HG03025 (cell line): Measurements from ENCODE around the gene ADGRG2.
"Not testable (repeated sequence)": the region's sequence is repeated elsewhere in the genome, so short reads cannot be mapped to it uniquely, and the experiment has no call there.

Experiments
- ATAC-seq: cut with Tn5 transposase; IDR thresholded peaks from one replicate; pipeline ENCODE4 v1.9.1; 2021; ENCODE audit warnings: mild to moderate bottlenecking, moderate library complexity; ENCODE audit not compliant: unreplicated experiment, low FRiP score

Gene ADGRG2

DNA sequence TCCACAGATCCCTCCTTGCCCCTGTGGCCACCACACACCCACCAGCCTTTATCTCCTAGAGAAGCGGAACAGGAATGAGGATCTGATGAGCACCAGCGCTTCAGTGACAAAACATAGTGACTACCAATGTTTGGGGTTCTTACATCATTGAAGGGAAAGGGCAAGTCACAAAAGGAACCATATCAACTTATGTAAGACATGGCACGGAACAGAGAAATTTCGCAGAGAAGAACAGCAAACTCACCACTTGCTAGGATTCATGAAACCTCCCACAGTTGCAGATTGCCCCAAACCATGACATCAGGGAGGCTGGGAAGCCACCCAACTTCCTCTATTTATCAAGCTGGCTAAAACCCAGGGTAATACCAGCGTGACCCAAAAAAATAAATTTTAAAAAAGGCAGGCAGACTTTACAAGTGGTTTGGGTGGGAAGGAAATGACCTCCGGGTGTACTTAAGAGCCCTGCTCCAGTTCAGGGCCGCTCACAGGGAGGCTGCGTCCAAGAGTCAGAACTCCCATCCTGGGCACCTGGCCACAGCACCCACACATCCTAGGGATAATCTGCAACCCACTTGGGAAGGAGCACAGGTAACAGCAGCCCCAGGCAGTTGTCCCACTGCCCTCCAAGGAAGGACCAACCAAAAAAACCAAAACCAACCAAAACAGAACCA, 36.0 kb downstream of the ADGRG2 start:
- ATAC-seq, result no peak

DNA sequence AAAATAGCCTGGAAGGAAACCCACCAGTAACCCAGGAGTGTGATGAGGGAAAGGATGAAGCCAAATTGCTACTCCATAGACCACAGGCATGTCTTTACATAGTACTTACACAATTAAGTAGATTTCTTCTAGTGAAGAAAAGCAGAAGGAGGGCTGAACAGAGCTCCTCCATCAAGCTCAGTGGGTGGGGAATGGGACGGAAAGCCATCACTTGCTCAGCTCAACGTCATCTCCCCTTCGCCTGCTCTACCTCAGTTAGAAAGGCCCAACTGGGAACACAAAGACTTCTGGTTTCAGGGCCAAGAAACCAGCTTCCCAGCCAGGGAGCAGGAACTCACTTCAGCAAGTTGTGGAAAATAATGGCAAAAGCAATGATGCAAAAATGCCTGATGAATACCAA, 36.6 kb downstream of the ADGRG2 start:
- ATAC-seq, result no peak

DNA sequence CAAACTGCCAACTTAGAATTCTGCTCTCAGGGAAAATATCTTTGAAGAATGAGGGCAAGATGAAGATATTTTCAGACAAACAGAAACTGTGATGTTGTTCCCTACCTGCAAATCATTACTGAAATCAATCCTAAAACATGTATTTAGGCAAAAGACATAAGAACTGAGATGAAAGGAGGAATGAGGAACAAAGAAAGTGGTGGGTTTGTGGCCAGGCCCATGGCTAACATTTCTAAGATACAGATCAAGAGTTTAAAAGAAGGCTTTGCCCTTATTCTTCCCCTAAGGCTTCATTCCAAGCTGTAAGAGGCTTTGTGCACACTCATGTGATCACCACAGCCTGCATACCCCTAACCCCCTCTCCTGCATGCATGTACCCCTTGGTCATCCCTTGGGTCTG, 46.5 kb downstream of the ADGRG2 start:
- no peak for ATAC-seq

DNA sequence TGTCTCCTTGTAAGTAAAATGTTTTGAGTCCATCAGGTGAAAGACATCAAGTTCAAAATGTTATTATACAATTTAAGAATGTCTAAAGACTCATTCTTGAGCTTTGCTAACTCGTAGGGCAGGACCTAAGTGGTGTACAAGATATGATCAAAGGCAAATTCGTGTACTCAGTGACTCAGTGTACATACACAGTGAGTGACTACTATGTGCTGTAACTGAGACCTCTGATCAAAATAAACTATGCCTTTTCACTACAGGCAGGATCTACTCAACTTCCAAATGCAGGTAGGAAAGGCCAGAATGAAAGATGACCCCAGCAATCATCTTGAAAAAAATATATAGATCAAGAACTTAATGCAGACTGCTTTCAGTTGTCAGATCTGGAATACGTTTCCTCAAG, 49.9 kb downstream of the ADGRG2 start:
- no peak for ATAC-seq

DNA sequence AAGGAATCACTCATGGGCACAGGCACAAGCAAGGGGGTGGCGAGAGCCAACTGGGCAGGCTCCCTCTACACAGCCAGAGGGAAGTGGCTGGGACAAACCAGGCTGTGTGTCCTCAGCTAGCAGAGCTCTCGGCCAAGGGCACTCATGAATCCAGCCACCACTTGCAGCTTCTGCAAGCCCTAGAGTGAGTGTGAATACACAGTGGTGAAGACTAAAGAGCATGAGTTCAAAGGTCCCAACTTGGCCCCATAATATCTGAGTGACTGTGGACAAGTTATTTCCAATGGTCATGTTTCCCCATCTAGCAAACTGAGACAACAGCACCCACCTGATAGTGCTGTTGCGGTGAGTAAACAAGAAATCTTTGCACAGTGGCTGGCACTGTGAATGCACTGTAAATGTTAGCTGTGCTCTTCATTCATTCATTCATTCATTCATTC, 51.7 kb downstream of the ADGRG2 start:
- no peak for ATAC-seq

DNA sequence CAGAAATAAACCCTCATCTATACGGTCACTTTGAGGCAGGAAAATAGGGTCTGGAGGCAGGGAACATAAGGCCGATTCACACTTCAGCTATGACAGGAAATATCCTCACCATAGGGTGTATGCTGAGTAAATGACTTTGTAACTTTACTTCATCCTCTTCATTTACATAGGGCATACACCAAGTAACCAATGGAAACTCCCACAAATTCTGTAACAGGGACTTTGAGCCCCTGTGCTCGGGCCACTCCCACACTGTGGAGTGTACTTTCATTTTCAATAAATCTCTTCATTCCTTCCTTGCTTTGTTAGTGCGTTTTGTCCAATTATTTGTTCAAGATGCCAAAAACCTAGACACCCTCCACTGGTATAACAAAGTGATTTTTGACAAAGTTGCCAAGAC, 55.3 kb downstream of the ADGRG2 start:
- ATAC-seq, result not testable (repeated sequence)

DNA sequence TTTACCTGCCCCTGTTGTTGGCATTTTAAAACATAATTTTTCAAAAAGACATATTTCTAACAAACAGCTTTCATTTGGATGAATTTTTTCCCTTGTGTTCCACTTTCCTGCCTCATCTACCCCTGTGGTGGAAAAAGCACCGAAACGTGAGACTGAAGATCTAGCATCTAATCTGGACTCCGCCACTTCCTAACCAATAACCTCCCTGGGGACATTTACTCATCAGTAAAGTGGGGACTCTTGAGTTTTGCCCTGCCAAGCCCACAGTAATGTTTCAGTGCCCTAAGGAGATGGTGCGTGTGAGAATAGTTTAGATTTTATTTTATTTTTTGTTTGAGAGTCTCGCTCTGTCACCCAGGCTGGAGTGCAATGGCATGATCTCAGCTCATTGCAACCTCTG, 56.7 kb downstream of the ADGRG2 start:
- no peak for ATAC-seq

DNA sequence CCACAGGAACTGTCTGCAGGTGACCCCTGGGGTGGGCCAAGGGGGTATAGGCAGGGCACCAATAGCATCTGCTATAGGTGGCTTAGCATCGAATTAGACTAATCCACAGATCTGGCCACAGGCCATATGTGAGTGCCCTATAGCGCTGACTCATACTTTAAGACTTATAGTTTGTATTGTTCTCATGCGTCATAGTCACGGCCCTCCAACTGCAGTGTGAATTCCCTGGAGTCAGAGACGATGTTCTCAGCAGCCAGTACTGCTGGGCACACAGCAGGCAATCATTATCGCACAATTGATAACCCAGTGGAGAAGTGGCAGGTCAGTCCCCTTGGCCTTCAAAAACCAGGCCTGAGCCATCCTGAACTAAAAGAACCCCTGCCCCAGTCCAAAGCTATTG, 58.1 kb downstream of the ADGRG2 start:
- ATAC-seq, result no peak

DNA sequence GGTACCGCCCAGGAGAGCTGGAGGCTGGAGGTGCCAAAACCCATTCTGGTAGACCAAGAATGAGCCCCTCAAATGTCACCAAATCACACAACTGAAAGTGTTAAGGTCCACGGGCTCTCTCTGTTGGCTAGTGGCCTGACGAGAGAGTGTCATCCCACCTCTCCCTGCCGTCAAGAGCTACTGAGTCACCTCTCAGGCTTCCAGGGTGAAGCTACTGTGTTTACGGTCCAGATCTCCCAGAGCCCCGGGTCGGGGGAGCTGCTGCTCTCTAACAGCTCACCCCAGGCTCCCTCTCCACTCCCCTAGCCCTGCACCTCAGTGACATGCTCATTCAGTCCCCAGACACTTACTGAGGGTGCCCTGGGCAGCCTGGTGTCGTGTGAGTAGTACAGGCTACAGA, 59.2 kb downstream of the ADGRG2 start:
- no peak for ATAC-seq

DNA sequence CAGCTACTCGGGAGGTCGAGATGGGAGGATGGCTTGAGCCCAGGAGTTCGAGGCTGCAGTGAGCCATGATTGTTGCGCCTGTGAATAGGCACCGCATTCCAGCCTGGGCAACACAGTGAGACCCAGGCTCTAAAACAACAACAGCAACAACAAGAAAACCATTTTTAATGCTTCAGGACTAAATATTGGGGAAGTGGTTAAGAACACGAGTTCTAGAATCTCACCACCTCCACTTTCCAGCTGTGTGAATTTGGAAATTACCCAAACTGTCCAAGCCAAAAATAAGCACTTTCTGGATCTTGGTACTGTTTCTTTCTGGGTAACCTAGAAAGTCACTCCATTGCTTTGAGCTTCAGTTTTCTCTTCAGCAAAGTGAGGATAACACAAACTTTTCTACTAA, 63.2 kb downstream of the ADGRG2 start:
- ATAC-seq, result no peak

DNA sequence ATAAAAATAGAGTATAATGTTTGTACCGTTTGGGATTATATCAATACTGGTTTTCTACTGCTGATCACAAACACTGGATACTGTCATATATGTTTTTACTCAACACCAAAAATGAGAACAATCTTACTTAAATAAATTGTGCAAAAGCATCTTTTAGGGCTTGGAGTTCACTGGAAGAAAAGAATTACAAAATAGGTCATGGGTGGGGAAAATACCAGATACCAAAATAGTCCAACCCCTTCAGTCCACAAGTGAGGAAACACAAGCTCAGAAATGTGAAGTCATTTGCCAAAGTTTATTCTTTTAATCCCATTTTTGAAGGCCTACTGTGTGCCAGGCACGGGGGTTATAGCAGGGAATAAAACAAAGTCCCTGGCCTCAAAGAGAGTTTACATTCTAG, 64.4 kb downstream of the ADGRG2 start:
- ATAC-seq, result no peak

DNA sequence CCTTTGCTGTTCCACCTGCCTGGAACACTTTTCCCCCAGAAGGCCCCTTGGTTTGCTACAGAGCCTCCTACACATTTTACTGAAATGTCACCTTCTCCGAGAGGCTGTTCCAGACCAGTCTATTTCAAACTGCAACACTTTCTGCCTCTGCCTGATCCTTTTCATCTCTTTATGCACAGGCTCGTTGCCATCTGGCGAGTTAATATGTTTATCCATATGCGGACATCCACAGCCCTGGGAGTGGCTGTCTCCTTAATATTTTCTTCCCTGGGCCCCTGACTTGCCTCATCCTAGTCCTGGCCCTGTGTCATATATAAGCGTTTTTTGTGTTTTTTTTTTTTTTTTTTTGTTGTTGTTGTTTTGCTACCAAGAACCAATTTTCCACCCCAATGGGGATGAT, 73.2 kb downstream of the ADGRG2 start:
- no peak for ATAC-seq

DNA sequence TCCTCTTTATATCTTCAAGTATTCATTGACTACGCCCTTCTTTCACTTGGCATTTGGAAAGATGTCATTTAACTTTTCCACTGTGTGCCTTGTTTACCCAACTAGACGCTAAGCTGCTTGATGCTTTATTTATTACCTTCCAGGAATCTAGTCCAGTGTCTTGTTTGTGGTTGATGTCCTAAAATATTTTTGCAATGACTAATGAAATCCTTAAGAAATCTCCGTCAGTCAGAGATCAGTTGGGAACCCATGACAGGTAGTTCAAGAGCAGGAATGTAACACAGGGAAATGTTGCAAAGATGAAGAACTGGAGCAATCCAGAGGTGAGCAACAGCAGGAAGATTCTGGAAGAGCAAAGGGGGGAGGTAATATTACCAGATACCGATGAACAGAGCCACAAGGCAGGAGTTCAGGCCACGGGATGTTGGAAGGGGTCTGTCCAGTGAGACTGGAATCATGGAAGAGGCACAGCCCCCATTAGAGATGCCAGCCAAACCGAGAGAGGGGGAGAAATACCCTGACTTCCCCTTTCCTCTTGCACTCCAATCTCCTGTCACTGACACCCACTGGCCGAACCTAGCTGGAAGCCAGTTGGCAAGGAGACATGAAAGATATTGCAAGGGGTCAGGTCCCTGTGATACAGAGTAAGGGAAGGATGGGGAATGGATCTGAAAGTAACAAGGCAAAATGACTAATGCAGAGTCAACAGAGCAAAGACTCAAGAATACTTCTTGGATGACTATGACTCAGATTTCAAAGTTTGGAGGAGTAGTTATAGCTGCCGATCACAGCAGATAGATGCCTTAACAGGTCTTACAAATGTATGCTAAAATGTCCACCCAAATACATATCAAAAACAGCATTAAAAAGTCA, 75.7 kb downstream of the ADGRG2 start:
- no peak for ATAC-seq

DNA sequence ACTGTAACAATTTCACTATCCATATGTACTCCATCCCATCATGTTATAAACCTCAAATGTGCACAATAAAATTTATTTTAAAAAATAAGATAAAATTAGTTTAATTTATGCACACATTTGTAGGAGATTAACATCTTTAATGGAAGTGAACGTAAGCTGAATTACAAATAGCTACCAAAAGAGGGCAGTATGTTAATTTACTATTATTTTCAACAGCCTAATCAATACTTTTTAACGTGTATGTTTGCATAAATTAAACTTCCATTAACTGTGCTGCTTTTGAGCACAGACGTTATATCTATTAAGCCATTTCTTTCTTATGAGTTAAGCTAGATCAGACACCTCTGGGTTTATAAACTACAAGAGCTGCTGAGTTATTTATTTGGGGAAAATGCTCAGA, 81.9 kb downstream of the ADGRG2 start:
- ATAC-seq, result no peak

DNA sequence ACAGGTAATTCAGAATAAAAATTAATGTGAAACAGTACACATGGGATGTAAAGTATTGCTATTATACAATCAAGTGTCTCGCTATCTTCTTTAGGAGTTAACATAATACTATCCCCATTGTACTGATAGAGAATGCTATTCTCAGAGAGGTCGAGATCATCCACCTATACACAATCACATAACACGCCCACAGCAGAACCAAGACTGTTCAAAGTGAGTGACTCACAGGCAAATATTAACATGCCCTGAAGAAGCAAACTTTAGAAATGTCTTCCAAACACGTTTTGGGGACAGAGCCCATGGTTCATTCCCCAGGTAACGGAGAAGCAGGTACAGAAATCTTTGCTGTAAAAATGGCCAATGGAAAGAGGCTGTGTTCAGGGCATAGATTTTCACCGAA, 88.2 kb downstream of the ADGRG2 start:
- ATAC-seq, result no peak

DNA sequence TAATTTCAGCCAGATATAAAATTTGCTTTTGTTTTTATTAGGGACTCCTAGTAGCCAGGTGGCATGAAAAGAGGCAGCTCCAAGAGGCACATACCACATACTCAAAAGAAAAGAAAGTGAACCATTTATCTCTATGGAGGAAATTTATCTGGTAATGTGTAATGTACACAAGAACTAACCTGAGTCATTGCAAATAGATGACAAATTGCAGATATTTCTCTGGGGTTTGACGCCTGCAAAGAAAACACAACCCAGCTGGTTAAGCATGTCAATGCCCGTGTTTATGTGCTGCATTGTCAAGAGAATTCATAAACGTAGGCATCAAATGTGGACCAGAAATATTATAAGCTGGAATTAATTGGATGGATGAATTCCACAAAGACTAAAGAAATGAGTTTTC, 91.5 kb downstream of the ADGRG2 start:
- no peak for ATAC-seq

DNA sequence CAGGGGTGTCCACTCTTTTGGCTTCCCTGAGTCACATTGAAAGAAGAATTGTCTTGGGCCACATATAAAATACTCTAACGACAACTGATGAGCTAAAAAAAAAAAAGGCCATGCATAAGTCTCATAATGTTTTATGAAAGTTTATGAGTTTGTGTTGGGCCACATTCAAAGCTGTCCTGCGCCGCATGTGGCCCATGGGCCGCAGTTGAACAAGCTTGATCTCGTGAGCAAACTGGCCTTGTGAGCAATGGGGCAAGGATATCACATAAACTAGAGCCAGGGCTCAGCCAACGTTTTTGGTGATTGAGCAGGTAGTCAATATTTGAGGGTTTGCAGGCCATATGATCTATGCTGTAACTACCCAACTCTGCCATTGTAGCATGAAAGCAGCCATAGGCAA, 93.7 kb downstream of the ADGRG2 start:
- no peak for ATAC-seq

DNA sequence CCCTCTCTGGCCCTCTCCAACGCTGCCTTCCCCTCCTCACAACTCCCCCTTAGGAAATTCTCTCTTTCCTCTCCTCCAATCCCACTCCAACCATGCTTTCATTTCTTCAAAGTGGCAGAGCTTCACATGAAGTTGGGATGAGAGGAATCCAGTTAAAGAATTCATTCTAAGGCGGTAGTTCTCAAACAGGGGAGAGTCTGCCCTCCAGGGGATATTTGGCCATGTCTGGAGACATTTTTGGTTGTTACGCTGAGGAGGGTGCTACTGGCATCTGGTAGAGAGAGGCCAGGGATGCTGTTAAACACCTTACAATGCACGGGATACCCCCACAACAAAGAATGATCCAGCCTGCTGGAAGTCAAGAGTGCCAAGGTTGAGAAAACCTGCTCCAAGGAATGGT, 97.9 kb downstream of the ADGRG2 start:
- no peak for ATAC-seq

DNA sequence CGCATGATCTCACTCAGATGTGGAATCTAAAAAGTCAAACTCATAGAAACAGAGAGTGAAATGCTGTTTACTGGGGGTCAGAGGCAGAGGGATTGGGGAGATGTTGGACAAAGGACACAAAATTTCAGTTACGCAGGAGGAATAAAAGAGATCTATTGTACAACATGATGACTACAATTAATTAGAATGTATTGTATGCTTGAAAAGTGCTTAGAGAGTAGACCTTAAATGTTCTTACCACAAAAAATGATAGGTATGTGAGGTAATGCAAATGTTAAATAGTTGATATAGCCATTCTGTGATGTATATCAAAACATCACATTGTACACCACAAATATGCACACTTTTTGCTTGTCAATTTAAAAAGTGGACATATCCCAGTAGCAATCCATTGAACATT, 102.3 kb downstream of the ADGRG2 start:
- ATAC-seq, result no peak

DNA sequence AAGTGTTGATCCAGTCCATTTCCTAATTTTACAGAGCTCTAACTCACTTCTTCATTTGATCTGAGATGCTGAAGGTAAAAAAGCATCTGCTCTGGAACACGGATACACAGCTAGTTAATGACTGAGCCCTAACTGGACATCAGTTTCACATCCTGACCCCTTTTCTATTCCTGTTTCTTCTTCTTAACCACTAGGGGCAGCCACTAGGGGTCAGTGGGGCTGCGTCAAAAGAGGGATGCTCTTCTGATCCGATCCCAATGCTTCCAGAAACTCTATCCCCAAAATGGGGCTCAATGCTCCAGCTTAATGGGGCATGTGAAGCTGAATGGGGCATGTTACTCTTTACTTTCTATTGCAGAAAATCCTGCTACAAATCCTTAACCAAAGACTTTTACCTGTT, 105.0 kb downstream of the ADGRG2 start:
- ATAC-seq, result no peak

DNA sequence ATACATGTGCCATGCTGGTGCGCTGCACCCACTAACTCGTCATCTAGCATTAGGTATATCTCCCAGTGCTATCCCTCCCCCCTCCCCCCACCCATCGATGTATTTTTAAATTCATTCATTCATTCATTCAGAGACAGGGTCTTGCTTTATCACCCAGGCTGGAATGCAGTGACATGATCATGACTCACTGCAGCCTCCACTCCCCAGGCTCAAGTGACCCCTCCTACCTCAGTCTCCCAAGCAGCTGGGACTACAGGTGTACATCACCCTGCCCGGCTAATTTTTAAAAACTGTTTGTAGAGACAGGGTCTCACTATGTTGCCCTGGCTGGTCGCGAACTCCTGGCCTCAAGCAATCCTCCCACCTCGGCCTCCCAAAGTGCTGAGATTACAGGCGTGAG, 105.7 kb downstream of the ADGRG2 start:
- not testable (repeated sequence) for ATAC-seq

DNA sequence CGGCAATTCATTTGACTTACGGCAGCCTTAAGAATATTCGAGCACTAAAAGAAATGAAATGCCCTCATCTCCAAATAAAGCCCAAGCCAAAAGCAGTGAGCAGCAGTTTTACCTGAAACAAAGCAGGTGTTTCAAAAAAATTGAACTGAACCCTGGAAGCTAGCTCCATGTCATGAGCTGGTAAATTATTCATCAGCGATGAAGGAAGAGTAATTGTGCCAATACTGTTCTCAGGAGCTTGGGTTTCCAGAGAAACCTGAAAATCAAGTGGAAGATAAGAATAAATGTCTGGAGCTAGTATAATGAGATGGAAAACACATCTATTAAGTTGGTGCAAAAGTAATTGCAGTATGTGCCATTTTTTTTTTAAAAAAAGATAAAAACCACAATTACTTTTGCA, 114.4 kb downstream of the ADGRG2 start:
- no peak for ATAC-seq
